Body of pancreas (tissue), 4 donors: Measurements from ENCODE around the gene IL17C. TPM values are rescaled to one million over a fixed set of nuclear protein-coding genes. Genes with fewer than 3 reads are reported as not detected.

Experiments used
- ATAC-seq: fragments of 150-250 bp; one replicate; pipeline ENCODE4 v1.9.1; 2016
- DNase-seq, 4 donors: peaks; one replicate each; pipeline ENCODE4 v3.0.0-alpha.2; 2019
- H3K27ac ChIP-seq, 4 donors: fragments of 200-600 bp; sonication (generic); 1 replicate in 3 of 4; 2 replicates in 1 of 4; pipeline versions ENCODE4 v1.5.1 to v1.6.1; 2016 to 2019; ENCODE audit warnings: mild to moderate bottlenecking in 1 of 4, mixed read lengths in 1 of 4, moderate library complexity in 1 of 4
- H3K27me3 ChIP-seq, 2 donors: fragments of 200-600 bp; sonication (generic); one replicate each; pipeline ENCODE4 v1.6.0; 2016; ENCODE audit warnings: mild to moderate bottlenecking in 1 of 2
- H3K36me3 ChIP-seq, 2 donors: fragments of 200-600 bp; sonication (generic); replicated peaks in 1 of 2; 2 replicates each; pipeline ENCODE4 v1.5.1; 2016; ENCODE audit warnings: low read depth in 2 of 2; ENCODE audit not compliant: insufficient read depth in 1 of 2
- H3K4me1 ChIP-seq: fragments of 200-600 bp; sonication (generic); one replicate; pipeline ENCODE4 v1.6.0; 2016
- H3K4me3 ChIP-seq, 2 donors: fragments of 200-600 bp; sonication (generic); 1 replicate in 1 of 2; 2 replicates in 1 of 2; pipeline ENCODE4 v1.5.1; 2016 to 2019
- H3K9me3 ChIP-seq, 3 donors: fragments of 200-600 bp; sonication (generic); 1 replicate in 2 of 3; 2 replicates in 1 of 3; pipeline ENCODE4 v1.5.1; 2016
- CTCF ChIP-seq, 7 experiments: fragments of 450-650 bp in 4 of 7; fragments of 200-600 bp in 3 of 7; sonication (generic) in 3 of 7; IDR thresholded peaks; one replicate each; pipeline ENCODE4 v1.5.1; 2016 to 2019; ENCODE audit warnings: antibody characterized with exemption in 7 of 7
- POLR2A ChIP-seq, 3 donors: fragments of 450-650 bp; IDR thresholded peaks; one replicate each; pipeline ENCODE4 v1.6.1; 2016; ENCODE audit warnings: antibody characterized with exemption in 3 of 3, mild to moderate bottlenecking in 2 of 3
- WGBS, 2 donors: methylation state at CpG; one replicate each; pipeline ENCODE4 v1.1.5; 2017; 5-methylcytosine and 5-hydroxymethylcytosine counted together
- intact Hi-C: fragments of 100-400 bp; cut with DNase I; formaldehyde crosslinking; loops from one replicate; pipeline ENCODE4 v1.15.1; 2023
- total RNA-seq, 2 donors: library from RNA; depleted of rRNA; stranded (reverse); fragments of >200 nt; gene quantifications; one replicate each; pipeline ENCODE4 v1.1.0, GENCODE V29; 2016

The IL17C gene
- total RNA-seq, 2 donors from 2014 or later, result not detected

DNA sequence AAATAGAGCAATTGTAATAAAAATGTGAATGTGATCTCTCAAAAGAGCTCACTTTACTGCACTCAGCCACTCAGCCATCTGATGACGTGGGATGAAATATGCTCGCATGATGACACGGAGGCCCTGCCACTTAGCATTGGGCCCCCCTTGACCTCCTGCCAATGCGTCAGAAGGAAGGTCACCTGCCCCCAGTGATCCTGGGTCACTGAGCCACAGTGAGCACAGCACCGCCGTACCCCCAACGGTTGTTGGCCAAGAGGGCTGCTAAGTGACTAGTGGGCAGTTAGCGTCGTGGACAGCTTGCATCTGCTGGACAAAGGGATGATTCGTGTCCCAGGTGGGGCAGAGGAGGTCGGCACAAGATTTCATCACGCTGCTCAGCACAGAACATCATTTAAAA, 45.3 kb upstream of the IL17C start:
- no peaks in the 10 kb centered on the region for H3K27me3 ChIP-seq
- intact Hi-C loops, result no loop called here
- no peaks in the 10 kb centered on the region for H3K9me3 ChIP-seq
- no peaks in the 10 kb centered on the region for H3K4me1 ChIP-seq
- no peak overlapping the region for H3K27ac ChIP-seq
- peaks cover 0 to 9% of the 10 kb centered on the region in 2 donors for H3K36me3 ChIP-seq
- TF ChIP-seq POLR2A (IDR thresholded peaks at IDR 0.05), result no peak
- TF ChIP-seq CTCF (IDR thresholded peaks at IDR 0.05), result no peak
- no peak overlapping the region for H3K4me3 ChIP-seq
- ATAC-seq (no peak), DNase-seq (no peak)
- WGBS, 2 donors, result 90 to 96% methylated on average over 12 of the region's 12 CpGs

DNA sequence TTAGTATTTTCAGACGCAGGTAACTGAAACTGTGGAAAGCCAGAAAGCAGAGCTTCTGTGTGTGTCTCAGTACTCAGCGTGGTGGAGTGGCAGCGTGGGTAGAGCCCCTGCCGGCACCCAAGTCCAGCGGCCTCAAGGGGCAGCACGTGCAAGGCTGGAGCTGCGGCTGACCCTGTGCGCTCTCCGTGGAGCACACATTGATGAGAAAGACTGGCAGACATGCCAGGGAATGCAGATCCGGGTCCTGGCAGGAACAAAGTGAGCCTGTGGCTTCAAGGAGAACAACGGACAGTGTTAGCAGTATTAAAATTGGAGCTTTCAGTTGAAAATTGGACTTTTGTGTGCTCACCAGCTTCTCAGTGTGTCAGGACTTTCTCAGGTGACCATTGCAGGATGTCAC, 44.9 kb upstream of the IL17C start:
- DNase-seq (no peak), ATAC-seq (no peak)
- Histone ChIP-seq H3K27me3 (no peaks in the 10 kb centered on the region), H3K4me1 (no peaks in the 10 kb centered on the region), H3K36me3 (peaks cover 0 to 10% of the 10 kb centered on the region in 2 donors), H3K4me3 (no peak overlapping the region), H3K27ac (no peak overlapping the region), H3K9me3 (no peaks in the 10 kb centered on the region)
- TF ChIP-seq CTCF (IDR thresholded peaks at IDR 0.05) (no peak), POLR2A (IDR thresholded peaks at IDR 0.05) (no peak)
- intact Hi-C loops, result no loop called here
- WGBS, 2 donors, result 76 to 81% methylated on average over 10 to 11 of the region's 11 CpGs

DNA sequence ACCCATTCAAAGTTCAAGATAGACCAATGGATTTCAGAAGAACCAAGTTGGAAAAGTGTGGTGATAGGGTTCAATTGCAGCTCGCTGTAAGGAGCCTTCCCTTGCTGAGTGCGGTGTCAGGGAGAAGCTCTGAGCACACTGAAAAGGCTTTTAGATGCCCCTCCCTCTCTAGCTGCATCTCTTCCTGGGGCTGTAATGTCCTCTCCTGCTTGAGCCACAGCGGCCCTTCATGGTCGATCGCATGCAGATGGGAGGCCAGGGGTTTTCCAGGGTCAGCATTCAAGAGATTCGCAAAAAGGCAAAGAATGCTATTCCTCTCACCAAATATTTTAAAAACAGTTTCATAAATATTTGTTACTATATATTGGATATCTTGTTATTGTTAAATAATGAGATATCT, 44.5 kb upstream of the IL17C start:
- Histone ChIP-seq H3K27me3 (no peaks in the 10 kb centered on the region), H3K36me3 (peaks cover 0 to 8% of the 10 kb centered on the region in 2 donors), H3K4me3 (no peak overlapping the region), H3K9me3 (no peaks in the 10 kb centered on the region), H3K4me1 (no peaks in the 10 kb centered on the region), H3K27ac (no peak overlapping the region)
- DNase-seq (no peak), ATAC-seq (no peak)
- WGBS, 2 donors, result 94 to 97% methylated on average over 6 of the region's 6 CpGs
- intact Hi-C loops, result no loop called here
- TF ChIP-seq CTCF (IDR thresholded peaks at IDR 0.05) (no peak), POLR2A (IDR thresholded peaks at IDR 0.05) (no peak)

DNA sequence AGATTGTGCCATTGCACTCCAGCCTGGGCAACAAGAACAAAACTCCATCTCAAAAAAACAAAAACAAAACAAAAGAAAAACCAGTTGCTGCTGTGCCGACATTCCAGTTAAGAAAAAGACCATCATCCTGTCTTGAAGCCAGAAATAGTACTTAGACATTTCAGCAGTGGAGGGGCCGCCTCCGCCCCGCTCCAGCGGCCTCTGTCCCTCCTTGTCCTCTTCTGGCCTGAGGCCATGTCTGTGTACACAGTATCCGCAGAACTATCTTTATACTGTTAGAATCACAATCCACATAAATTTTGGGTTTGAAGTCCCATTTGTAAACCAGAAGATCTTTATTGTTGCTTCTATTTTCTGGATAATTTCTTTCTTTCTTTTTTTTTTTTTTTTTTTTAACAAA, 43.3 kb upstream of the IL17C start:
- intact Hi-C loops, result no loop called here
- TF ChIP-seq POLR2A (IDR thresholded peaks at IDR 0.05) (no peak), CTCF (IDR thresholded peaks at IDR 0.05) (no peak)
- no peaks in the 10 kb centered on the region for H3K4me1 ChIP-seq
- H3K9me3 ChIP-seq, result no peaks in the 10 kb centered on the region
- H3K27ac ChIP-seq, result no peak overlapping the region
- DNase-seq (no peak), ATAC-seq (no peak)
- WGBS, 2 donors, result 88 to 89% methylated on average over 6 of the region's 6 CpGs
- no peaks in the 10 kb centered on the region for H3K27me3 ChIP-seq
- H3K4me3 ChIP-seq, result no peak overlapping the region
- H3K36me3 ChIP-seq, result peaks cover 0 to 12% of the 10 kb centered on the region in 2 donors

DNA sequence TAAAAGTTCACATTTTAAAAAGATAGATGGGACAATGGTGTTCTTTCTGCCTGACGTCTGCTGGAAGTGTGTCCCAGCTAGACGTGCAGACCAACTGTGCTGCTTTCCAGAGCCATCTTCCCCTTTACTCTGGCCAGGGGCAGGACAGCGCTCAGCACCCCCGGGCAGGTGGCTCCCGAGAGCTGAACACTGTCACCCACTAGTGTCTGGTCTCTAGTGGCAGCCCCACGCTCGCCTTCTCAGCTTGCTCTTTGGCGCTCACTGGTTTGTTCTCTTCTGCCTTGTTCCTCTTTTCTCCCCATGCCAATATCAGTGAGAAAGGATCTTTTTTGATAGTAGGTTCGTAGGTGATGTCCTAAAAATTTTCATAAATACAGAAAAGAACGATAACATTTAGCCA, 42.5 kb upstream of the IL17C start:
- TF ChIP-seq POLR2A (IDR thresholded peaks at IDR 0.05), result no peak
- no peaks in the 10 kb centered on the region for H3K4me1 ChIP-seq
- DNase-seq, result no peak
- no peaks in the 10 kb centered on the region for H3K27me3 ChIP-seq
- peaks cover 0 to 14% of the 10 kb centered on the region in 2 donors for H3K36me3 ChIP-seq
- intact Hi-C loops, result no loop called here
- 91 to 94% methylated on average over 10 of the region's 10 CpGs for WGBS, 2 donors
- H3K4me3 ChIP-seq, result no peak overlapping the region
- H3K9me3 ChIP-seq, result no peaks in the 10 kb centered on the region
- no peak for ATAC-seq
- peak overlapping the region in 1 of 4 donors; percentile 14 for H3K27ac ChIP-seq
